GM12878 (cell line): ENCODE data around the gene PALMD. TPM values are rescaled to one million over a fixed set of nuclear protein-coding genes. Genes with fewer than 3 reads are reported as not detected.

Source experiments
- ATAC-seq: fragments of 200-7000 bp; cut with Tn5 transposase; 3 replicates; pipeline ENCODE4 v1.9.1; 2020; ENCODE audit warnings: mild to moderate bottlenecking, moderate library complexity
- BruUV-seq: library from RNA; stranded (reverse); fragments of 400-500 nt; replicated peaks from 2 replicates; lab custom pipeline; 2021; lab: Mats Ljungman, UMichigan
- CTCF ChIA-PET: fragments of 300-600 bp; sonication (Branson Sonifier 250); formaldehyde crosslinking; extraction: SDS; loops from one replicate; lab custom pipeline; 2021; ENCODE audit warnings: inconsistent platforms; lab: Yijun Ruan, JAX
- POLR2A ChIA-PET: fragments of 350-600 bp; formaldehyde crosslinking; extraction: SDS; loops from one replicate; lab custom pipeline; 2021; ENCODE audit warnings: inconsistent platforms; lab: Charles Lee
- RAD21 ChIA-PET: fragments of 300-600 bp; sonication (Branson Sonifier 250); formaldehyde crosslinking; loops from one replicate; lab custom pipeline; 2023; ENCODE audit warnings: antibody characterized with exemption; ENCODE audit not compliant: unreplicated experiment; lab: Charles Lee
- SMC1A ChIA-PET: fragments of 300-600 bp; sonication (Branson Sonifier 250); formaldehyde crosslinking; loops from one replicate; lab custom pipeline; 2023; ENCODE audit not compliant: unreplicated experiment, uncharacterized antibody; lab: Charles Lee
- DNase-seq: peaks from one replicate; pipeline ENCODE4 v3.0.0-alpha.2; 2011; ENCODE audit warnings: low read depth, low spot score
- FAIRE-seq: peaks from 3 replicates; lab custom pipeline; 2011; peaks lifted over from hg19 to GRCh38; lab: Jason Lieb, UNC
- H2AFZ ChIP-seq: 2 replicates; pipeline ENCODE4 v1.6.0; 2011; ENCODE audit warnings: low read depth, low read length, control low read depth; ENCODE audit not compliant: control insufficient read depth
- H3K27ac ChIP-seq: 2 replicates; pipeline ENCODE4 v1.5.1; 2011; ENCODE audit warnings: control low read depth; ENCODE audit not compliant: control insufficient read depth, insufficient read depth
- H3K27me3 ChIP-seq, 2 experiments: replicated peaks in 1 of 2; 2 replicates each; pipeline versions ENCODE4 v1.6.0 to v1.6.1; 2011; ENCODE audit warnings: low read length in 1 of 2; ENCODE audit not compliant: control insufficient read depth in 2 of 2, insufficient read depth in 2 of 2
- H3K36me3 ChIP-seq, 2 experiments: 2 replicates each; pipeline ENCODE4 v1.5.1; 2011; ENCODE audit warnings: low read length in 1 of 2; ENCODE audit not compliant: control insufficient read depth in 2 of 2, insufficient read depth in 2 of 2
- H3K4me1 ChIP-seq: 2 replicates; pipeline ENCODE4 v1.6.1; 2011; ENCODE audit warnings: mild to moderate bottlenecking, low read length, moderate library complexity, mixed read lengths; ENCODE audit not compliant: control insufficient read depth, insufficient read depth
- H3K4me2 ChIP-seq: 2 replicates; pipeline ENCODE4 v1.6.0; 2011; ENCODE audit warnings: control low read depth; ENCODE audit not compliant: control insufficient read depth, insufficient read depth
- H3K4me3 ChIP-seq: fragments of 200-600 bp; sonication (generic); 2 replicates; pipeline ENCODE4 v1.5.1; 2016
- H3K79me2 ChIP-seq: 2 replicates; pipeline ENCODE4 v1.6.0; 2011; ENCODE audit warnings: low read length; ENCODE audit not compliant: control insufficient read depth, insufficient read depth
- H3K9ac ChIP-seq: 2 replicates; pipeline ENCODE4 v1.8.0; 2011; ENCODE audit warnings: low read length, control low read depth, mixed read lengths; ENCODE audit not compliant: control insufficient read depth, insufficient read depth
- H3K9me3 ChIP-seq: replicated peaks from 3 replicates; pipeline ENCODE4 v1.5.1; 2011; ENCODE audit warnings: mild to moderate bottlenecking, low read length; ENCODE audit not compliant: control insufficient read depth, insufficient read depth
- H4K20me1 ChIP-seq: 2 replicates; pipeline ENCODE4 v1.6.0; 2011; ENCODE audit not compliant: control insufficient read depth, insufficient read depth
- CBX5 ChIP-seq: sonication (generic); IDR thresholded peaks from 2 replicates; pipeline ENCODE4 v1.6.1; 2016; ENCODE audit warnings: low read depth, moderate library complexity, mild to moderate bottlenecking, inconsistent platforms
- CHD2 ChIP-seq: IDR thresholded peaks from 2 replicates; pipeline ENCODE4 v1.6.1; 2011; ENCODE audit warnings: low read depth, low read length, improper control_type of control experiment, borderline replicate concordance
- FOS ChIP-seq: IDR thresholded peaks from 3 replicates; pipeline ENCODE4 v1.6.1; 2011; ENCODE audit warnings: borderline replicate concordance; ENCODE audit not compliant: insufficient read length; ENCODE audit errors: extremely low read depth
- HSF1 ChIP-seq: fragments of 150-350 bp; IDR thresholded peaks from 2 replicates; pipeline ENCODE4 v1.6.1; 2014; ENCODE audit warnings: mild to moderate bottlenecking, low read depth, low read length
- KAT2A ChIP-seq: conservative IDR thresholded peaks from 2 replicates; pipeline ENCODE4 v1.6.1; 2011; ENCODE audit warnings: low read depth, low read length; ENCODE audit not compliant: control insufficient read depth
- POLR2AphosphoS2 ChIP-seq: IDR thresholded peaks from 2 replicates; pipeline ENCODE4 v1.6.1; 2011; ENCODE audit warnings: low read depth, mild to moderate bottlenecking, low read length, improper control_type of control experiment, moderate library complexity
- RAD21 ChIP-seq: IDR thresholded peaks from 2 replicates; pipeline ENCODE4 v1.6.1; 2011; ENCODE audit warnings: mild to moderate bottlenecking, low read depth, low read length, moderate library complexity; ENCODE audit not compliant: insufficient read depth
- RELA ChIP-seq: fragments of 450-650 bp; IDR thresholded peaks from 2 replicates; pipeline ENCODE4 v1.8.0; 2014; ENCODE audit warnings: borderline replicate concordance; ENCODE audit not compliant: partially characterized antibody
- RFX5 ChIP-seq: IDR thresholded peaks from 2 replicates; pipeline ENCODE4 v1.6.1; 2011; ENCODE audit warnings: low read depth, low read length, improper control_type of control experiment
- SIX5 ChIP-seq: IDR thresholded peaks from 2 replicates; pipeline ENCODE4 v1.6.1; 2011; ENCODE audit warnings: mild to moderate bottlenecking, low read depth, low read length, moderate library complexity; ENCODE audit not compliant: severe bottlenecking
- SMC3 ChIP-seq: IDR thresholded peaks from 2 replicates; pipeline ENCODE4 v1.6.1; 2011; ENCODE audit warnings: low read length, improper control_type of control experiment, borderline replicate concordance
- SUZ12 ChIP-seq: fragments of 200-600 bp; sonication (generic); IDR thresholded peaks from one replicate; pipeline ENCODE4 v1.6.1; 2018; ENCODE audit warnings: antibody characterized with exemption, mild to moderate bottlenecking; ENCODE audit not compliant: unreplicated experiment
- TCF7 ChIP-seq: IDR thresholded peaks from 2 replicates; pipeline ENCODE4 v1.6.1; 2014; ENCODE audit warnings: antibody characterized with exemption, borderline replicate concordance
- ZNF384 ChIP-seq: IDR thresholded peaks from 2 replicates; pipeline ENCODE4 v1.6.1; 2012; ENCODE audit warnings: low read depth, mild to moderate bottlenecking, low read length, improper control_type of control experiment, borderline replicate concordance
- WGBS: methylation state at CpG from one replicate; pipeline ENCODE4 v1.1.6; 2016; ENCODE audit warnings: low lambda C conversion rate; ENCODE audit not compliant: insufficient replicate concordance, insufficient coverage; ENCODE audit errors: missing lambda C conversion rate; 5-methylcytosine and 5-hydroxymethylcytosine counted together
- in situ Hi-C: fragments of 300-500 bp; cut with MboI; formaldehyde crosslinking; loops from 9 replicates; pipeline ENCODE4 v1.14.3; 2018; ENCODE audit warnings: mixed read lengths
- intact Hi-C: fragments of 100-400 bp; cut with micrococcal nuclease; formaldehyde crosslinking; loops from one replicate; pipeline ENCODE4 v1.14.2; 2022; ENCODE audit not compliant: unreplicated experiment
- polyA plus RNA-seq, 11 experiments: library from polyadenylated mRNA; depleted of rRNA in 4 of 11; unstranded in 6 of 11; stranded (reverse) in 5 of 11; fragments of >200 nt; fragmentation: Nextera tagmentation in 4 of 11; fragmentation: Illumina TruSeq in 1 of 11; extraction: Ambion mirVana in 4 of 11; extraction: Trizol in 1 of 11; gene quantifications; 1 replicate in 1 of 11; 2 replicates in 10 of 11; pipeline versions ENCODE4 v1.2.1 to v1.2.3, GENCODE V29; 2011 to 2016; ENCODE audit warnings: inconsistent platforms in 2 of 11, missing spikeins in 2 of 11, low read depth in 1 of 11
- total RNA-seq, 4 experiments: library from RNA; depleted of rRNA in 3 of 4; stranded (reverse); fragments of >200 nt in 3 of 4; fragmentation: Illumina TruSeq in 1 of 4; extraction: Trizol in 1 of 4; gene quantifications; 2 replicates each; pipeline versions ENCODE4 v1.2.1 to v1.2.3, GENCODE V29; 2013 to 2021

PALMD gene
- total and polyA plus RNA-seq, 10 of the 15 experiments (the other 5 are each of a cell fraction or from before 2014, with no cell fraction given), result under 0.01 to 0.09 (median 0.04) TPM; not detected in 4

GRCh38 chr1:99710994-99711393, 65.1 kb downstream of the PALMD start:
- Histone ChIP-seq H3K36me3 (peaks cover 6 to 14% of the 10 kb centered on the region in 2 experiments; a peak in 3 of 4 replicates), H3K4me1 (no peaks in the 10 kb centered on the region), H3K27ac (no peak overlapping the region), H3K4me3 (no peak overlapping the region), H3K79me2 (no peaks in the 10 kb centered on the region), H3K4me2 (no peak overlapping the region), H3K9ac (no peak overlapping the region), H2AFZ (no peak overlapping the region), H4K20me1 (no peaks in the 10 kb centered on the region), H3K9me3 (no peaks in the 10 kb centered on the region), H3K27me3 (no peaks in the 10 kb centered on the region)
- intact Hi-C loops (no loop called here), in situ Hi-C loops (no loop called here)
- ChIA-PET RAD21 (no interaction called here), POLR2A (no interaction called here), CTCF (interaction anchor here (0.7 to 1.4 kb wide), 2 partner anchors 26 to 691 kb away, joined by 3 to 5 read pairs; no protein-coding TSS in a partner anchor), SMC1A (no interaction called here)
- ATAC-seq (no peak), FAIRE-seq (no peak), DNase-seq (no peak)
- no peak for TF ChIP-seq FOS
- TF ChIP-seq RAD21, result no peak
- no peak for TF ChIP-seq SIX5
- BruUV-seq, result no TSS peak
- WGBS, result 81% methylated on average over 4 of the region's 4 CpGs

GRCh38 chr1:99713006-99713405, 67.1 kb downstream of the PALMD start:
- no peak overlapping the region for H3K9ac ChIP-seq
- ChIA-PET POLR2A (no interaction called here), SMC1A (interaction anchor here (0.9 to 1.7 kb wide), 2 partner anchors 9 to 14 kb away, joined by 4 read pairs; no protein-coding TSS in a partner anchor), CTCF (interaction anchor here (0.6 to 0.7 kb wide), 2 partner anchors 9 to 136 kb away, joined by 3 read pairs; no protein-coding TSS in a partner anchor), RAD21 (no interaction called here)
- no peak overlapping the region for H3K27ac ChIP-seq
- intact Hi-C loops (no loop called here), in situ Hi-C loops (no loop called here)
- no peaks in the 10 kb centered on the region for H3K9me3 ChIP-seq
- BruUV-seq, result no TSS peak
- 98% methylated on average over 2 of the region's 2 CpGs for WGBS
- H3K79me2 ChIP-seq, result no peaks in the 10 kb centered on the region
- no peak for ATAC-seq
- H2AFZ ChIP-seq, result no peak overlapping the region
- H3K4me1 ChIP-seq, result no peaks in the 10 kb centered on the region
- H3K27me3 ChIP-seq, result no peaks in the 10 kb centered on the region
- no peak overlapping the region for H3K4me2 ChIP-seq
- H3K36me3 ChIP-seq, result peaks cover 6 to 12% of the 10 kb centered on the region in 2 experiments; a peak in 3 of 4 replicates
- peak; percentile 18 for FAIRE-seq
- DNase-seq, result no peak
- no peaks in the 10 kb centered on the region for H4K20me1 ChIP-seq
- no peak overlapping the region for H3K4me3 ChIP-seq
- TF ChIP-seq FOS (no peak), RELA (no peak), SUZ12 (no peak), HSF1 (no peak), ZNF384 (no peak), CBX5 (no peak), POLR2AphosphoS2 (no peak), SMC3 (no peak), TCF7 (no peak), KAT2A (no peak), RFX5 (no peak), CHD2 (no peak)
